Common myeloid progenitor, CD34-positive (primary cell): ENCODE results near the gene ETV6.
"Not testable (repeated sequence)": the region's sequence is repeated elsewhere in the genome, so short reads cannot be mapped to it uniquely, and the experiment has no call there.

ENCODE experiments used
- CTCF ChIA-PET: fragments of 350-600 bp; sonication (Branson Sonifier 250); formaldehyde crosslinking; loops from one replicate; lab custom pipeline; 2021; ENCODE audit warnings: antibody characterized with exemption; lab: Charles Lee
- POLR2A ChIA-PET: fragments of 350-600 bp; sonication (Branson Sonifier 250); formaldehyde crosslinking; loops from one replicate; lab custom pipeline; 2021; ENCODE audit warnings: antibody characterized with exemption; lab: Charles Lee
- DNase-seq, 3 donors: peaks; one replicate each; pipeline versions ENCODE4 v3.0.0 to v3.0.0-alpha.2; 2013
- H3K27ac ChIP-seq, 2 experiments: 1 replicate in 1 of 2; 2 replicates in 1 of 2; pipeline ENCODE4 v1.7.0; 2013; ENCODE audit warnings: inconsistent platforms in 2 of 2, low read length in 2 of 2, mild to moderate bottlenecking in 2 of 2, low read depth in 1 of 2, moderate library complexity in 1 of 2; ENCODE audit not compliant: severe bottlenecking in 2 of 2, insufficient read depth in 1 of 2, poor library complexity in 1 of 2
- H3K27me3 ChIP-seq, 5 experiments: replicated peaks in 2 of 5; 1 replicate in 3 of 5; 2 replicates in 2 of 5; pipeline versions ENCODE4 v1.6.1 to v1.7.0; 2013; ENCODE audit warnings: low read length in 4 of 5, mild to moderate bottlenecking in 2 of 5, moderate library complexity in 2 of 5, inconsistent platforms in 1 of 5; ENCODE audit not compliant: insufficient read depth in 5 of 5, control insufficient read depth in 4 of 5
- H3K36me3 ChIP-seq, 4 experiments: 1 replicate in 2 of 4; 2 replicates in 2 of 4; pipeline versions ENCODE4 v1.6.1 to v1.7.0; 2013; ENCODE audit warnings: low read length in 3 of 4, control low read depth in 1 of 4, mild to moderate bottlenecking in 1 of 4; ENCODE audit not compliant: control insufficient read depth in 4 of 4, insufficient read depth in 4 of 4
- H3K4me1 ChIP-seq, 4 experiments: 1 replicate in 3 of 4; 2 replicates in 1 of 4; pipeline versions ENCODE4 v1.6.1 to v1.7.1; 2013; ENCODE audit warnings: low read length in 3 of 4, mild to moderate bottlenecking in 3 of 4, control low read depth in 1 of 4, inconsistent platforms in 1 of 4, moderate library complexity in 1 of 4; ENCODE audit not compliant: control insufficient read depth in 4 of 4, insufficient read depth in 4 of 4; ENCODE audit errors: control extremely low read depth in 1 of 4
- H3K4me3 ChIP-seq, 7 experiments: 1 replicate in 4 of 7; 2 replicates in 3 of 7; pipeline versions ENCODE4 v1.5.1 to v1.7.0; 2013; ENCODE audit warnings: mild to moderate bottlenecking in 7 of 7, low read length in 6 of 7, moderate library complexity in 6 of 7, inconsistent platforms in 2 of 7, low read depth in 2 of 7, control low read depth in 1 of 7; ENCODE audit not compliant: insufficient read depth in 4 of 7, control insufficient read depth in 1 of 7; ENCODE audit errors: extremely low read depth in 1 of 7
- H3K9me3 ChIP-seq, 5 experiments: 1 replicate in 4 of 5; 2 replicates in 1 of 5; pipeline versions ENCODE4 v1.6.1 to v1.7.1; 2013; ENCODE audit warnings: low read length in 4 of 5, mild to moderate bottlenecking in 2 of 5, inconsistent platforms in 1 of 5, low read depth in 1 of 5, moderate library complexity in 1 of 5; ENCODE audit not compliant: control insufficient read depth in 4 of 5, insufficient read depth in 2 of 5; ENCODE audit errors: control extremely low read depth in 1 of 5
- WGBS: methylation state at CpG from one replicate; pipeline ENCODE4 v1.1.5; 2013; ENCODE audit not compliant: insufficient coverage; 5-methylcytosine and 5-hydroxymethylcytosine counted together

Gene ETV6

DNA sequence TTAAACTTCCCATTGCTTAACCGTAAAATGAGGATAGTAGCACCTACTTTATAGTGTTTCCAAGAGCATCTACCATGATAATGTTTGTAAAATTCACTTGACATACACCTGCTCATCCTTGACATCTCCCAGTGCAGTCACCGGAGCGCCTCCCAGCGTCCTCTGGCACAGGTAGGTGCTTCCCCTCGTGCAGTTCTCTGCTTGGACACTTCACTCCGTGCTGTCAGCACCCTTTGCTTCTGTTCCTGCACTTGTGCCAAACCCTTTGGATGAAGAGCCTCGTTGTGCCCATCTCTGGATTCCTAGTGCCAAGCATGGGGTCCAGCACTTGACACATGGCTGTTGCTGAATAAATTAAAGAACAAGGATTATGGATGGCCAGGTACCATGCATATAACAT is 28.3 kb downstream of the ETV6 start:
- no peak overlapping the region for H3K4me3 ChIP-seq
- ChIA-PET CTCF (no interaction called here), POLR2A (no interaction called here)
- DNase-seq, result no peak
- H3K27me3 ChIP-seq, result no peaks in the 10 kb centered on the region
- no peak overlapping the region for H3K27ac ChIP-seq
- 91% methylated on average over 6 of the region's 7 CpGs for WGBS
- H3K36me3 ChIP-seq, result peaks cover 2 to 61% (median 31%) of the 10 kb centered on the region in 4 experiments
- H3K4me1 ChIP-seq, result peaks cover 13 to 71% (median 34%) of the 10 kb centered on the region in 4 experiments
- no peaks in the 10 kb centered on the region for H3K9me3 ChIP-seq

DNA sequence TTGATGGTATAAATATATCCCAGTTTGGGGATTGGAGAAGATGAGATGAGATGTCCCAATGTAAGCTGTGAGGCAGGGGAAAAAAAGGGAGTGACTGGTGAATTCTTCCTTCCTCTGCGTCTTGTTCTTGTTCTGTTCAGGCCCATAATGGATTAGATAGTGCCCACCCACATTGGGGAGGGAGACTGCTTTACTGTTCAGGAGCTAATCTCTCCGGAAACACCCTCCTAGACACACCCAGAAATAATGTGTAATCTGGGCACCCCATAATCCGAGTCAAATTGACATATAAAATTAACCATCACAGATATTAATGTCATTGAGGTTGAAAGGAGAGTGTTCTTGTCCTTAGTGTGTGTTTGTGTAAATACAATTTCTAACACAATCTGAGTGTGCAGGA is 29.3 kb downstream of the ETV6 start:
- no peaks in the 10 kb centered on the region for H3K9me3 ChIP-seq
- H3K36me3 ChIP-seq, result peaks cover 2 to 58% (median 33%) of the 10 kb centered on the region in 4 experiments
- H3K4me3 ChIP-seq, result no peak overlapping the region
- no peaks in the 10 kb centered on the region for H3K27me3 ChIP-seq
- peak overlapping the region in 1 of 2 experiments; percentile 15 for H3K27ac ChIP-seq
- no CpG with 5 or more reads among the region's 3 CpGs for WGBS
- peaks cover 8 to 68% (median 29%) of the 10 kb centered on the region in 4 experiments for H3K4me1 ChIP-seq
- DNase-seq, result peak; percentile 39 to 71 (median 55)
- POLR2A ChIA-PET, result interaction anchor here (1.3 kb wide), 1 partner anchor 8 kb away, joined by 4 read pairs; no protein-coding TSS in a partner anchor
- CTCF ChIA-PET, result interaction anchor here (1.6 kb wide), 1 partner anchor 17 kb away, joined by 4 read pairs; no protein-coding TSS in a partner anchor

DNA sequence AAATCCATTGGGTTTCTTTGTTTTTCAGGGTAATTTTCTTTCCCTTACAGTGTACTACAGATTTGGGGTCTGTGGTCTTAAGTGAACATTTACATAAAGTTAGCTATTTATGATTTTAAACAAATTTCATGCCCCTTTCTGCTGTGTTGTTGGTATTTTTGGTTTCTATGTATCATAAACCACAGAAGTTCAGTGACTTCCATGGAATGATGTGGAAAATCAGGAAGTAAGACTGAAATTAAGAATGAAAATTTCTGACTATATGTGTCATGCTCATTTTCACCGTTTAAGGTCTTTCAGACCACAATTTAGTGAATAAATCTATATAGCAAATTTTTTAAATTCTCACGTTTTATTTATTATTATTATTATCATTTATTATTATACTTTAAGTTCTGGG is 31.7 kb downstream of the ETV6 start:
- DNase-seq, result no peak
- Histone ChIP-seq H3K4me1 (peaks cover 6 to 63% (median 26%) of the 10 kb centered on the region in 4 experiments), H3K36me3 (peaks cover 5 to 51% (median 30%) of the 10 kb centered on the region in 4 experiments), H3K4me3 (no peak overlapping the region), H3K27me3 (no peaks in the 10 kb centered on the region), H3K27ac (peak overlapping the region in 1 of 2 experiments; percentile 4), H3K9me3 (no peaks in the 10 kb centered on the region)
- WGBS, result no CpG with 5 or more reads among the region's 2 CpGs
- ChIA-PET POLR2A (no interaction called here), CTCF (no interaction called here)

DNA sequence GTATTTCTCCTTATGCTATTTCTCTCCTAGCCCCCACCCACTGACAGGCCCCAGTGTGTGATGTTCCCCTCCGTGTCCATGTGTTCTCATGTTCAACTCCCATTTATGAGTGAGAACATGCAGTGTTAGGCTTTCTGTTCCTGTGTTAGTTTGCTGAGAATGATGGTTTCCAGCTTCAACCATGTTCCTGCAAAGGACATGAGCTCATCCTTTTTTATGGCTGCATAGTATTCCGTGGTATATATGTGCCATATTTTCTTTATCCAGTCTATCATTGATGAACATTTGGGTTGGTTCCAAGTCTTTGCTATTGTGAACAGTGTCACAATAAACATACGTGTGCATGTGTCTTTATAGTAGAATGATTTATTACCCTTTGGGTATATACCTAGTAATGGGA is 32.2 kb downstream of the ETV6 start:
- H3K27ac ChIP-seq, H3K9me3 ChIP-seq, DNase-seq, H3K27me3 ChIP-seq, POLR2A ChIA-PET, CTCF ChIA-PET, H3K4me3 ChIP-seq: not testable (repeated sequence)
- 100% methylated on average over 1 of the region's 3 CpGs for WGBS
- peaks cover 6 to 61% (median 25%) of the 10 kb centered on the region in 4 experiments for H3K4me1 ChIP-seq
- H3K36me3 ChIP-seq, result peaks cover 6 to 49% (median 29%) of the 10 kb centered on the region in 4 experiments

DNA sequence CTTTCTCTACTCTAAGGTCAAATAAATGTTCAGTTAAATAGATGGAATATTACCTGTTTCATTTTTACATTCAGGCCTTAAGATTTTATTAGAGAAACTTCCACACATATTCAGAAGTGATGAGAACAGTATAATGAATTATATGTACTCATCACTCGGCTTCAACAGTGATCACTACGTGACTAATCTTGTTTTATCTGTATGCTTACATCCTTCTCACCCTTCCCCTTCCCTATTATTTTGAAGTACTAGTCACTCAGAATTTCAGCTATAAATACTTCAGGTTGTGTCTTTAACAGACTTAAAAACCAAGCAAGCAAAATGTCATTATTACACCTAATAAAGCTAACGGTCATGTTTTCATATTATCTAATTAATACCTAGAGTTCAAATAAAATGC is 34.9 kb downstream of the ETV6 start:
- peak in 2 of 3 donors; percentile 35 to 48 for DNase-seq
- H3K36me3 ChIP-seq, result peaks cover 5 to 43% (median 13%) of the 10 kb centered on the region in 4 experiments
- H3K4me1 ChIP-seq, result peaks cover 9 to 57% (median 29%) of the 10 kb centered on the region in 4 experiments
- no peak overlapping the region for H3K4me3 ChIP-seq
- peak overlapping the region; percentile 51 to 60 for H3K27ac ChIP-seq
- WGBS, result no CpG with 5 or more reads among the region's 3 CpGs
- no peaks in the 10 kb centered on the region for H3K9me3 ChIP-seq
- ChIA-PET POLR2A (no interaction called here), CTCF (interaction anchor here (0.6 to 1.8 kb wide), 7 partner anchors 10 to 692 kb away, joined by 4 to 6 read pairs (median 4); no protein-coding TSS in a partner anchor)
- H3K27me3 ChIP-seq, result no peaks in the 10 kb centered on the region

DNA sequence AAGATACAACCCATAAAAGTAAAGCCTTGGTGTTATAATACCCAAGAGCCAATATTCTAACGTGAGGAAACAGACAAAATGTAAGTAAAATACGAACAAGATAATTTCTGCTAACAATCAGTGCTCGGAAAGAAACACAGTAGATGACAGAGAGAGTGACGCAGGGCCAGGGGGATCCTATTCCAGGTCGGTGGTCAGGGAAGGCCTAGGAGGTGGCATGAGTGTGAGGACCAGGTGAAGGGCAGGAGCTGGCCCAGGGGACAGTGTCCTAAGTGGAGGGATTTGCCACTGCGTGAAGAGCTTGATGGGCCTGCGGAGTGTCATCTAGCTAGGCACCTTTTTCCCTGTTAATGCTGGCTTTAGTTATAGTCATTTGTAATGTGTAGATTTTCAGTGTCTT is 35.3 kb downstream of the ETV6 start:
- ChIA-PET POLR2A (interaction anchor here (0.7 kb wide), 1 partner anchor 15 kb away, joined by 3 read pairs; no protein-coding TSS in a partner anchor), CTCF (interaction anchor here (0.6 to 1.8 kb wide), 8 partner anchors 10 to 691 kb away, joined by 3 to 6 read pairs (median 4); no protein-coding TSS in a partner anchor)
- peak overlapping the region; percentile 51 to 60 for H3K27ac ChIP-seq
- peaks cover 5 to 41% (median 13%) of the 10 kb centered on the region in 4 experiments for H3K36me3 ChIP-seq
- peak overlapping the region in 1 of 7 experiments; percentile 27 for H3K4me3 ChIP-seq
- 89% methylated on average over 6 of the region's 7 CpGs for WGBS
- H3K9me3 ChIP-seq, result no peaks in the 10 kb centered on the region
- H3K27me3 ChIP-seq, result no peaks in the 10 kb centered on the region
- H3K4me1 ChIP-seq, result peaks cover 9 to 55% (median 29%) of the 10 kb centered on the region in 4 experiments
- no peak for DNase-seq

DNA sequence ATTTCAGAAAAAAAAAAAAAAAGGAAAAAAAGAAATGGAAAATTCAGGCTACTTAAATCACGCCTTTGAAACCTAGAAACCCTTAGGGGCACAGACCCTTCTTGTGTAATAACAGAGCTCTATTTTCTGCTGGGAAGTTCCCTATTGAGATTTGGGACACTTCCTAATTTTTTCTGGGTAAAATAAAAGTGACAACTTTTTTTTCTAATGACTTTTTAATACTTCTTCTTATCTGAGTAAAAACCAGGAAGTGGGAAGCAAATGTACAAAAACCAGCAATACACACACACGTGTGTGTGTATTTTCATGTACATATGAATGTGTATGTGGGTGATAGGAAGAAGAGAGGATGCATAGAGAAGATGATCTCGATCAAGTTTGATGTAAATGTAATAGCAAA is 35.8 kb downstream of the ETV6 start:
- H3K27me3 ChIP-seq, result no peaks in the 10 kb centered on the region

More for the DNA sequence above, 35.8 kb downstream of the ETV6 start:
- no peaks in the 10 kb centered on the region for H3K9me3 ChIP-seq
- POLR2A ChIA-PET, result interaction anchor here (0.7 kb wide), 1 partner anchor 15 kb away, joined by 3 read pairs; no protein-coding TSS in a partner anchor
- CTCF ChIA-PET, result interaction anchor here (0.9 to 1.4 kb wide), 5 partner anchors 13 to 103 kb away, joined by 3 to 6 read pairs (median 4); no protein-coding TSS in a partner anchor
- H3K4me1 ChIP-seq, result peaks cover 9 to 52% (median 29%) of the 10 kb centered on the region in 4 experiments
- H3K36me3 ChIP-seq, result peaks cover 5 to 41% (median 17%) of the 10 kb centered on the region in 4 experiments
- H3K27ac ChIP-seq, result peak overlapping the region in 1 of 2 experiments; percentile 60
- WGBS, result no CpG with 5 or more reads among the region's 3 CpGs
- DNase-seq, result peak in 2 of 3 donors; percentile 35 to 51
- no peak overlapping the region for H3K4me3 ChIP-seq
